ENCODE measurements around the gene ANKRD66.

Gene ANKRD66

DNA sequence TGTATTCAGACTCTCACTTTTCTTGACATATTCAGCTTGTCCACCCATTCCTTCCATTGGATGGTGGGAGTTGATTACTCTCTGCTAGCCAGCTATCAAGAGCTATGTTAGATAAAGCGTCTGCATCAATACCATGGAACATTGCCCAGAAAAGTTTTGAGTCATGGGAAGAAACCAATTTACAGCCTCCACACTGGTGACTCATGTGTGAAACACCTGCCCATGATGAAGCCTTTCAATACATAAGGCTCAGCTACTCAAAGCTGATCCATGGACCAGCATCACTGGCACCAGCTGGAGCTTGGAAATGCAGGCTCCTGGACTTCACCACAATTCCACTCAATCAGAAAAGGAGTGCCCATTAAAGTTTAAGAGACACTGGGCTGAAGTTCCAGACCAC lies 27.6 kb upstream of the ANKRD66 start:
- TF ChIP-seq, protein P1, sequence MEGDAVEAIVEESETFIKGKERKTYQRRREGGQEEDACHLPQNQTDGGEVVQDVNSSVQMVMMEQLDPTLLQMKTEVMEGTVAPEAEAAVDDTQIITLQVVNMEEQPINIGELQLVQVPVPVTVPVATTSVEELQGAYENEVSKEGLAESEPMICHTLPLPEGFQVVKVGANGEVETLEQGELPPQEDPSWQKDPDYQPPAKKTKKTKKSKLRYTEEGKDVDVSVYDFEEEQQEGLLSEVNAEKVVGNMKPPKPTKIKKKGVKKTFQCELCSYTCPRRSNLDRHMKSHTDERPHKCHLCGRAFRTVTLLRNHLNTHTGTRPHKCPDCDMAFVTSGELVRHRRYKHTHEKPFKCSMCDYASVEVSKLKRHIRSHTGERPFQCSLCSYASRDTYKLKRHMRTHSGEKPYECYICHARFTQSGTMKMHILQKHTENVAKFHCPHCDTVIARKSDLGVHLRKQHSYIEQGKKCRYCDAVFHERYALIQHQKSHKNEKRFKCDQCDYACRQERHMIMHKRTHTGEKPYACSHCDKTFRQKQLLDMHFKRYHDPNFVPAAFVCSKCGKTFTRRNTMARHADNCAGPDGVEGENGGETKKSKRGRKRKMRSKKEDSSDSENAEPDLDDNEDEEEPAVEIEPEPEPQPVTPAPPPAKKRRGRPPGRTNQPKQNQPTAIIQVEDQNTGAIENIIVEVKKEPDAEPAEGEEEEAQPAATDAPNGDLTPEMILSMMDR (IDR thresholded peaks at IDR 0.05; ENCODE audit: insufficient read depth, low read length, poor library complexity, severe bottlenecking): no peak
- no peak for DNase-seq (ENCODE audit: extremely low read depth, insufficient read length)
- Histone ChIP-seq H3K36me3 (ENCODE audit: control insufficient read depth, insufficient read depth, low read length) (no peaks in the 10 kb centered on the region), H3K4me3 (replicated peaks; ENCODE audit: low read depth, low read length) (no peak overlapping the region), H3K27me3 (replicated peaks; ENCODE audit: control insufficient read depth, insufficient read depth, low read length) (no peaks in the 10 kb centered on the region)

- no peak for DNase-seq (ENCODE audit: extremely low read depth, insufficient read length)
- Histone ChIP-seq H3K27me3 (replicated peaks; ENCODE audit: control insufficient read depth, insufficient read depth, low read length) (no peaks in the 10 kb centered on the region), H3K4me3 (replicated peaks; ENCODE audit: low read depth, low read length) (no peak overlapping the region), H3K36me3 (ENCODE audit: control insufficient read depth, insufficient read depth, low read length) (no peaks in the 10 kb centered on the region)
- TF ChIP-seq, protein P1 (IDR thresholded peaks at IDR 0.05; ENCODE audit: insufficient read depth, low read length, poor library complexity, severe bottlenecking): no peak
These were observed 26.3 kb upstream of the ANKRD66 start for GRCh38 chr6:46720401-46720800.

GRCh38 chr6:46729787-46730326 lies 16.9 kb upstream of the ANKRD66 start:
- Histone ChIP-seq H3K4me3 (replicated peaks; ENCODE audit: low read depth, low read length) (no peak overlapping the region), H3K27me3 (replicated peaks; ENCODE audit: control insufficient read depth, insufficient read depth, low read length) (no peaks in the 10 kb centered on the region; the same call in 1 of the 2 replicates), H3K36me3 (ENCODE audit: control insufficient read depth, insufficient read depth, low read length) (no peaks in the 10 kb centered on the region)
- TF ChIP-seq, protein P1 (IDR thresholded peaks at IDR 0.05; ENCODE audit: insufficient read depth, low read length, poor library complexity, severe bottlenecking): no peak
- no peak for DNase-seq (ENCODE audit: extremely low read depth, insufficient read length)

GRCh38 chr6:46730921-46731461 lies 15.7 kb upstream of the ANKRD66 start:
- DNase-seq (ENCODE audit: extremely low read depth, insufficient read length): no peak

GRCh38 chr6:46733341-46733801 lies 13.4 kb upstream of the ANKRD66 start:
- TF ChIP-seq, protein P1 (IDR thresholded peaks at IDR 0.05; ENCODE audit: insufficient read depth, low read length, poor library complexity, severe bottlenecking): no peak
- no peaks in the 10 kb centered on the region for H3K36me3 ChIP-seq (ENCODE audit: control insufficient read depth, insufficient read depth, low read length)
- no peak for DNase-seq (ENCODE audit: extremely low read depth, insufficient read length)
- H3K4me3 ChIP-seq (replicated peaks; ENCODE audit: low read depth, low read length): no peak overlapping the region
- peaks cover 3% of the 10 kb centered on the region; the same call in 1 of the 2 replicates for H3K27me3 ChIP-seq (replicated peaks; ENCODE audit: control insufficient read depth, insufficient read depth, low read length)

More at GRCh38 chr6:46730921-46731461, 15.7 kb upstream of the ANKRD66 start:
- Histone ChIP-seq H3K27me3 (replicated peaks; ENCODE audit: control insufficient read depth, insufficient read depth, low read length) (peaks cover 3% of the 10 kb centered on the region; the same call in 1 of the 2 replicates), H3K36me3 (ENCODE audit: control insufficient read depth, insufficient read depth, low read length) (no peaks in the 10 kb centered on the region), H3K4me3 (replicated peaks; ENCODE audit: low read depth, low read length) (no peak overlapping the region)
- TF ChIP-seq, protein P1 (IDR thresholded peaks at IDR 0.05; ENCODE audit: insufficient read depth, low read length, poor library complexity, severe bottlenecking): no peak
